HEK293T (cell line): ENCODE results near the gene ERC1.

ENCODE experiments used
- FOXA1 ChIP-seq: fragments of 450-650 bp; IDR thresholded peaks from 2 replicates; pipeline ENCODE4 v1.6.1; 2016; ENCODE audit warnings: mild to moderate bottlenecking
- FOXK2 ChIP-seq: fragments of 450-650 bp; IDR thresholded peaks from 2 replicates; pipeline ENCODE4 v1.6.1; 2016; ENCODE audit warnings: mild to moderate bottlenecking
- NFRKB ChIP-seq: fragments of 450-650 bp; IDR thresholded peaks from 2 replicates; pipeline ENCODE4 v1.6.1; 2016; ENCODE audit warnings: mild to moderate bottlenecking, moderate library complexity
- SP1 ChIP-seq: fragments of 450-650 bp; IDR thresholded peaks from 2 replicates; pipeline ENCODE4 v1.6.1; 2017
- SUZ12 ChIP-seq: fragments of 450-650 bp; IDR thresholded peaks from 2 replicates; pipeline ENCODE4 v1.6.1; 2016; ENCODE audit warnings: mild to moderate bottlenecking
- ZNF384 ChIP-seq: fragments of 450-650 bp; IDR thresholded peaks from 2 replicates; pipeline ENCODE4 v1.6.1; 2016
- TF ChIP-seq, protein P1 (sequence below): fragments of 450-650 bp; IDR thresholded peaks from 2 replicates; pipeline ENCODE4 v1.6.1; 2016

DNA sequence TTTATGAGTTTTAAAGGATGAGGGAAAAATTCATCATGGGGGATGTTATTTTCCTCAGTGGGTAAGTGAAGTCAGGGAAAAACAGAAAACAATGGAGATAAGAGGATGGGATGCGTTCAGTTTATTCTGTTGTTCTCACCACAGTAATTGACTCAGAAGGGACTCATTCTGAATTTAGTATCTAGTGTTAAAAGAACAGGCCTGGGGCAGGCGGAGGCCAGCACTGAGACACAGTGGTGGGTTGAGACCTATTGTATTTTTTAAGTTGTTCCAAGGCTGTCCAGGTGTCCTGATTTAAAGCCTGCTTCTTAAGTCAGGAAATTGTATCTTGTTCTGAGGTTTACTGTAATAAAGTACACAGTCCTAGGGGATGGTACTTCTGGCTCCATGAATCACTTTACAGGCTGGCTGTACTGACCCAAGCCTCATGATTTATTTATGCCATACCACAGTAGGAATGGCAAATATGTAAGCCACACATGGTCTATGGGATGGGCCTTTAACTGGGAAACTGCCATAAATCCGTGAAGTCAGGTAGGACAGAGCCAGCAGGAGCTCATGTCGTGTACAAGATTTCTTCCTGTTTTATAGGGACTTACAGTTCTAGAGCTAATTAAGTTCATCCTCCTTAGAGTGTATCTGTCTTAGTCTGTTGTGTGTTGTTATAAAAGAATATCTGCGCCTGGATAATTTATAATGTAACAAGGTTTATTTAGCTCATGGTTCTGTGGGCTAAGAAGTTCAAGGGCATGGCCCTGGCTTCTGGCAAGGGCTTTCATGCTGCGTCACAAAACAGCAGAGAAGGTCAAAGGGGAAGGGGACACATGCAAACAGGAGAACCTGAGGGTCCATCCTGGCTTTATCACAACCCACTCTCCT, 359.3 kb downstream of the ERC1 start:
- TF ChIP-seq SP1 (no peak), NFRKB (no peak), FOXA1 (no peak), SUZ12 (no peak), FOXK2 (no peak), ZNF384 (no peak)
- TF ChIP-seq, protein P1, sequence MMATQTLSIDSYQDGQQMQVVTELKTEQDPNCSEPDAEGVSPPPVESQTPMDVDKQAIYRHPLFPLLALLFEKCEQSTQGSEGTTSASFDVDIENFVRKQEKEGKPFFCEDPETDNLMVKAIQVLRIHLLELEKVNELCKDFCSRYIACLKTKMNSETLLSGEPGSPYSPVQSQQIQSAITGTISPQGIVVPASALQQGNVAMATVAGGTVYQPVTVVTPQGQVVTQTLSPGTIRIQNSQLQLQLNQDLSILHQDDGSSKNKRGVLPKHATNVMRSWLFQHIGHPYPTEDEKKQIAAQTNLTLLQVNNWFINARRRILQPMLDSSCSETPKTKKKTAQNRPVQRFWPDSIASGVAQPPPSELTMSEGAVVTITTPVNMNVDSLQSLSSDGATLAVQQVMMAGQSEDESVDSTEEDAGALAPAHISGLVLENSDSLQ, result peak; percentile 66
